HG03159 (cell line): ENCODE data around the gene ZSCAN10.
"Not testable (repeated sequence)": the region's sequence is repeated elsewhere in the genome, so short reads cannot be mapped to it uniquely, and the experiment has no call there.

Experiments used
- ATAC-seq: cut with Tn5 transposase; IDR thresholded peaks from one replicate; pipeline ENCODE4 v1.9.1; 2021; ENCODE audit warnings: mild to moderate bottlenecking, moderate library complexity; ENCODE audit not compliant: unreplicated experiment

The ZSCAN10 gene

GRCh38 chr16:3086596-3087242, 12.4 kb downstream of the ZSCAN10 start:
- ATAC-seq, result no peak

DNA sequence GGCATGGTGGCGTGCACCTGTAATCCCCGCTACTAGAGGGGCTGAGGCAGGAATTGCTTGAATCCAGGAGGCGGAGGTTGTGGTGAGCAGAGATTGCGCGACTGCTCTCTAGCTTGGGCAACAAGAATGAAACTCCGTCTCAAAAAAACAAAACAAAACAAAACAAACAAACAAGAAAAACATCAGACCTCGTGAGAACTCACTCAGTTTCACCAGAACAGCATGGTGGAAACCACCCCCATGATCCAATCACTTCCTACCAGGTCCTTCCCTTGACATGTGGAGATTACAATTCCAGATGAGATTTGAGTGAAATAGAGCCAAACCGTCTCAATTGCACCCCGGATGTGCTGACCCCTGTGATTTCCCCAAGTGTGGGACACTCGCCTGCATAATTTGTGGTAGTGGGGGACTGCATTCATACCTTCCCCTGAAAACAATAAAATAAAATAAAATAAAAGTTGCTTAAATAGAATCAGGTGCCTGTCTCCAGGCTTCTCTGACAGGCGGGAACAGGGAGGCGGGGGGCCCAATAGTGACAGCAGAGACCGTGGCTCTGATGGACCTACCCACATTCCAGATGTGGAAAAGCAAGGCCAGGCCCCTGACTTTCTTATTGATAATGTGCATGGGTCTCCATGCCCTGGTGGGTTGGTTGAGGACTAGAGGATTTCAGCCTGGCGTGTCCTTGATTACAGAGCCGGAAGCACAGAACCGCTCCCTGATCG, 13.1 kb downstream of the ZSCAN10 start:
- no peak for ATAC-seq

DNA sequence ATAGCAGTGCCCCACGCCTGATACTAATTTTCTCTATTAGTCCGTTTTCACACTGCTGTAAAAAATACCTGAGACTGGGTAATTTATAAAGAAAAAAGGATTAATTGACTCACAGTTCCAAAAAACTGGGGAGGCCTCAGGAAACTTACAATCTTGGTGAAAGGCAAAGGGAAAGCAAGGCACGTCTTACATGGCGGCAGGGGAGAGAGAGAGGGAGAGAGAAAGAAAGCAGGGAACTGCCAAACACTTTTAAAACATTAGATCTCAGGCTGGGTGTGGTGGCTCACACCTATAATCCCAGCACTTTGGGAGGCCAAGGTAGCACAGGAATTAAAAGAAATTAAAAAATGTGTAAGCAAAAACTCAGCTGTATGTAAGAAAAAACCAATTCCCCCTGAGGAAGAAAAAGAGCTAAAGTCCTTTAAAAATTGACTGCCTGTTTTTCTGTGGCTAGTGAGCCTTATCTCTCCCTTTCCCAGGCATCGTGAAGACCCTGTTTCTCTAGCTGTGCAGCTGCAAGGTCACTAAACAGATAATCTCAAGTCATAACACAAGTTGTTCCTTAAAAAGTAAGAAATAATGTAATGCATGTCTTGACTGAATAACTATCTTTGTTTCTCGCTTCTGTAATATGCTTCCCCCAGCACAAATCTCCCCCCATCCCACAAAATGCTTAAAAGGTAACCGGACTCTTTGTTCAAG, 14.0 kb downstream of the ZSCAN10 start:
- no peak for ATAC-seq

DNA sequence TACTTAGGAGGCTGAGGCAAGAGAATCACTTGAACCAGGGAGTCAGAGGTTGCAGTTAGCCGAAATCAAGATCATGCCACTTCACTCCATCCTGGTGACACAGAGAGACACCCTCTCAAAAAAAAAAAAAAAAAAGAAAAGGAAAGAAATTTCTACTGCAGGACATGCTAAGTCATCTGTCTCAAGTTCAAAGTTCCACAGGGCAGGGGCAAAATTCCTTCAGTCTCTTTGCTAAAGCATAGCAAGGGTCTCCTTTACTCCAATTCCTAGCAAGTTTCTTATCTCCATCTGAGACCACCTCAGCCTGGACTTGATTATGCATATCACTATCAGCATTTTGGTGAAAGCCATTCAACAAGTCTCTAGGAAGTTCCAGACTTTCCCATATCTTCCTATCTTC, 14.6 kb downstream of the ZSCAN10 start:
- ATAC-seq, result no peak

DNA sequence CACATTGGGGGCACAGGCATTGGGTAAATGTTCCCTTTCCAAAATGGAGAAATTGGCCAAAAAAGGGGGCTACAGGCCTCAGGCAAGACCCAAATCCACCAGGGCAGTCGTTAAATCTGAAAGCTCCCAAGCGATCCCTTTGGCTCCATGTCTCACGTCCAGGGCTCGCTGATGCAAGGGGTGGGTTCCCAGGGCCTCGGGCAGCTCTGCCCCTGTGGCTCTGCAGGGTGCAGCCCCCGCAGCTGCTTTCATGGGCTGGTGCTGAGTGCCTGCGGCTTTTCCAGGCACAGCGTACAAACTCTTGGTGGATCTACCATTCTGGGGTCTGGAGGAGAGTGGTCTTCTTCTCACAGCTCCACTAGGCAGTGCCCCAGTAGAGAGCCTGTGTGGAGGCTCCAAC, 15.7 kb downstream of the ZSCAN10 start:
- ATAC-seq, result not testable (repeated sequence)

DNA sequence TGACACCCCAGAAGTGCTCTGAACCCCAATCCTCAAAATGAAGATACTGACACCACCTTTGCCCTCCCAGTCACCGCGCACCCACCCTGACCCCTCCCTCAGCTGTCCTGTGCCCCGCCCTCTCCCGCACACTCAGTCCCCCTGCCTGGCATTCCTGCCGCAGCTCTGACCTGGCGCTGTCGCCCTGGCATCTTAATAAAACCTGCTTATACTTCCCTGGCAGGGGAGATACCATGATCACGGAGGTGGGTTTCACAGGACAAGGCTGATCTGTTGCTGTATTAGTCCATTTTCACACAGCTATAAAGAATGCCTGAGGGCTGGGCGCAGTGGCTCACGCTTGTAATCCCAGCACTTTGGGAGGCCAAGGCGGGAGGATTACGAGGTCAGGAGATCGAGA, 17.1 kb downstream of the ZSCAN10 start:
- ATAC-seq, result not testable (repeated sequence)

DNA sequence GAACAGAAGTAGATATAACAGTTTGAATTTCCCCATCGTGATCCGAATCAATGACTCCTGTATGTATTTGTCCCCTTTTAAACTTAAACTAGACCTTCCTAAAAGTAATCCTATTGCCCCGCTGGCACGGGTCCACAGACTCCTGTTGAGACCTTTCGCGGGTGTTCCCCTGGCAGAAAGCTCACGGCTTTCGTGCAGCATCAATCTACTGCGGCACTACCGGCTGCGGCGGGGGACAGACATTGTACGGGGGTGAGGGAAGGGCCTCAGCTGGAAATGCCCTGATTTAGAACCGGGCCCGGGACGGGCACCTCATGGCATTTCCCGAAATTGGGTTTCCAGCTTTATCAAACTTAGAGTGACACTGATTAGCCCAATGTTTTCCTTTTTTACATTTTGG, 19.1 kb downstream of the ZSCAN10 start:
- no peak for ATAC-seq

- no peak for ATAC-seq
These were observed 22.5 kb downstream of the ZSCAN10 start for GRCh38 chr16:3076577-3076976.

- ATAC-seq, result not testable (repeated sequence)
These were observed 23.1 kb downstream of the ZSCAN10 start for GRCh38 chr16:3075946-3076345.

DNA sequence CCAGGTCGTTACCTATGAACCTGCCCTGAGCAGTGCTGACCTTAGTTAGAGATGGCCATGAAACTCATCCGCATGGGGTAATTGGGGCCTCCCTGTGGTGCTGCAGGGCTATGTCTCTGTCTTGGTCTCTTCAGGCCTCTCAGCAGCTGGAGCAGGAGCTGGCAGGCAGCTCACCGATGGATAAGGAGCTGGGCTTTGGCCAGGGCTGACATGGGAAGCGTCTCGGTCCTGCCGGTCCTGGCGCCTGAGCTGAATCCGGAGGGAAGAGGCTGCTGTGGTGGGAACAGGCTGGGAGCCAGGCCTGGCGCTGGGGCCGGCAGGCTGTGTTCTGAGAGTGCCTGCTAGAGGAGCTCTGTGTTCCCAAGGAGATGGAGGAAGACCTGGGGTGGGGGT, 23.6 kb downstream of the ZSCAN10 start:
- no peak for ATAC-seq

DNA sequence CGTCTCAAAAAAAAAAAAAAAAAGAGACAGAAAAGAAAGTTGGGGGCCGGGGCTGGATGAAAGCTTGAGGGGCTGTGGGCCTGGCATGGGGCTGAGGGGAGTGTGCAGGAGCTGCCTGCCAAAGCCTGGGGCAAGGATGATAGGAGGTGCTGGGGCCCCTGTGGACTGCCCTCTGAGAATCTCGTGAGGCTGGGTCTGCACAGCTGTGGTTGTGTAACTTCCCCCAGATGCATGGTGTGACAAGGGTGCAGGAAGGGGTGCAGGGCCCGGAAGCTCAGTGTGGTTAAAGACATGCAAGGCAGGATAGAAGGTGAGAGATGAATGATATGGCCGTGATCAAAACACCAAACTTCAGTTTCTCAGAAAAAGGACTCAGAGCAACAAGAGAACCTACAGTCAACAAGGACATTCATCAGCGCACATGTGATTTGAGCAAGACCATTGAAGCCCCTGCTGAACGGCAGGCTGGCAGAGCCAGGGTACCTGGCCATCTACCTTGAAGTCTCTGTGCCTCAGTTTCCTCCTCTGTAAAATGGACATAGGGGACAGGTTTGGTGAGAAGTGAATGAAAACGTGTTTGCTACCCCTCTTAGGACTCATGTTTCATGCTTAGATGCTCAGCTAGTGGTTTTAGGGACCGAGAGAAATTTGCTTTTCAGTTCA, 24.1 kb downstream of the ZSCAN10 start:
- no peak for ATAC-seq

DNA sequence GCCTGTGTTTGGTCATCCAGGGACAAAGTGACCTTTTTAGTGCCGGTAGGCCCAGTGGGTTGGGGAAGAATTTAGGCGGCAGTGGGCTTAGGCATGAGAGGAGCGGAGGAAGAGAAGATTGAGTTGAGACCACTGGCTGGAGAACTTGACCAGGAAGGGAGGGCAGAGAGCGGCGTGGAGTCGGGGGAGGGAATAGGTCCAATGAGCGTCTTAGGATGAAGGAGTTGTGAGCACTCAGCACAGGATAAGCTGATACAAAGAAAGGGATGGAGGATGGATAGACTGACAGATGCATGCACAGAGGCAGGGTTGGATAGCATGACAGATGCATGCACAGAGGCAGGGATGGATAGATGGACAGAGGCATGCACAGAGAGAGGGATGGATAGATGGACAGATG, 25.6 kb downstream of the ZSCAN10 start:
- no peak for ATAC-seq

DNA sequence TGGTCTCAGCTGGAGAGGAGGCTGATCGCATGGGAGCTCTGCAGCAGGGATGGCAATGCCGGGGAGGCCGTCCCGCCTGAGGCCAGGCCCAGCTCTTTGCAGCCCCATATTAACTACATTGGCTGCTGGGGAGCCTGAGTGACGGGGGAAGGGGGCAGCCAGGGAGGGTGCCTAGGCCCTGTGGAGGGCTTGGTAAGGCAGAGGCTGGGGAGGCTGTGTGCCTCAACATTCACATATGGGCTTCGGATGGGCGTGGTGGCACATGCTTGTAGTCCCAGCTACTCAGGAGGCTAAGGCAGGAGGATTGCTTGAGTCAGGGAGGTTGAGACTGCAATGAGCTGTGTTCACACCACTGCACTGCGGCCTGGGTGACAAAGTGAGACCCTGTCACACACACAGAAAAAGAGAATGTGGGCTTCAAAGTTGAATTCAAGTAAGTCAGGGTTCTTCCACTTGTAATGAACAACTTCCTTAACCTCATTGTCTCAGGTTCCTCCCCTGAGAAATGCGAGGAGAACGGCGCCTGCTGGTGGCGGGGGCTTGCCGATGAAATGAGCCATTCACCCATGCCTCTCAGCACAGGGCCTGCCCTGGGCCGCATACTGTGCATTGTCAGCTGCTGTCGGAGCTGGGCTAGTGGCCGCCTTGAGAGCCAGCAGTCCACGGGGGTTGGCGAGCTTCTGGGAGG, 26.4 kb downstream of the ZSCAN10 start:
- not testable (repeated sequence) for ATAC-seq

- ATAC-seq, result not testable (repeated sequence)
These were observed 26.9 kb downstream of the ZSCAN10 start for GRCh38 chr16:3072148-3072547.

GRCh38 chr16:3071655-3072054, 27.4 kb downstream of the ZSCAN10 start:
- ATAC-seq, result no peak

DNA sequence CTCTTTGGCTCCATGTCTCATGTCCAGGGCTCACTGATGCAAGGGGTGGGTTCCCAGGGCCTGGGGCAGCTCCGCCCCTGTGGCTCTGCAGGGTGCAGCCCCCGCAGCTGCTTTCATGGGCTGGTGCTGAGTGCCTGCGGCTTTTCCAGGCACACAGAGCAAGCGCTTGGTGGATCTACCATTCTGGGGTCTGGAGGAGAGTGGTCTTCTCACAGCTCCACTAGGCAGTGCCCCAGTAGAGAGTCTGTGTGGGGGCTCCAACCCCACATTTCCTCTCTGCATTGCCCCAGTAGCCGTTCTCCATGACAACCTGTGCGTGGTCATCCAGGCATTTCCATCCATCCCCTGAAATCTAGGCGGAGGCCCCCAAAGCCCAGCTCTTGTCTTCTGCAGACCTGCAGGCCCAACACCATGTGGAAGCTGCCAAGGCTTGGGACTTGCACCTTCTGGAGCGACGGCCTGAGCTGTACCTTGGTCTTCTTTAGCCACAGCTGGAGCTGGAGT, 28.4 kb downstream of the ZSCAN10 start:
- ATAC-seq, result no peak

- ATAC-seq, result not testable (repeated sequence)
These were observed 29.9 kb downstream of the ZSCAN10 start for GRCh38 chr16:3069146-3069545.

- ATAC-seq, result no peak
These were observed 30.6 kb downstream of the ZSCAN10 start for GRCh38 chr16:3068487-3068886.

DNA sequence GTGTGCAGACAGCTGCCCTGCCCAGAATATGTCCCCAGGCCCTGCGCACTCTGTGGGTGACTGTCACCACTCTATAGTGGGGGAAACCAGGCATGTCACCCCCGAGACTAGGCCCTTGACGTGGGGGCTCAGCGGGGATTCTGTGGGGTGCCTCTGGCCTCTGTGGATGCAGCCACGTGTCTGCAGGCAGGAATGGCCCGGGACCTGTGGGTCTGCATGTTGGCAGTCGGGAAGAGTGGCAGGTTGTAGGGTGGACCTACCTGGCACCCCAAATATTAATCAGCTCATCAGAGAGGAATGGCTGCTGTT, 32.7 kb downstream of the ZSCAN10 start:
- no peak for ATAC-seq

DNA sequence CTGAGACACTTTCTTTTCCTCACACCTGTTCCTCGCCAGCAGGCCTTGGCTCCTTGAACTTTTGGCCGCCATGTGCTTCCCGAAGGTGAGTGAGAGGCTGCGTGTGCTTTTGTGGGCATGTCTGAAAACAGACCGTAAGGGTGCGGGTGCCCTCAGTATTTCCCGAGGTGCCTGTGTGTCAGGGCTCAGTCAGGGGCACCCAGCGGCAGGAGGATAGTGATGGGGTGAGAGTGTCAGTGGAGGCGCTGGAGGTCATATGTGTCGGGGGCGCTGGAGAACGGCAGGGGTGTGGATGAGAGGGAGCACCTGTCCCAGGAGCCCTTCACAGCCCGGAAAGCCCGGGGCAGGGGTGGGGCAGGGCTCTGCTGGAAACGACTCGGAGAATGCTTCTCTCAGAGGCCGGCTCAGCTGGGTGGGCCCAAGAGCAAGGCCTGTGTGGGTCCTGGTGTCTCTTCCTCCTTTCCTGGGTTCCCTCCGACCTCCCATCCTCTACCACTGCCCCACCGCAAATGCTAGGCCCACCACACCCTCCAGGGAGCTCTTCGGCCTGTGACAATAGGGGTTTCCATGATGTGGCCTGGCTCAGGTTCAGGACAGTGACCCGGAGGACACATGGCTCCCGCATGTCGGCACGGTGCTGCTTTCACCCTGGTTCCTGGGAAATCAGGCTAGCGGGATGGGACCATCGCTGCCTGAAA, 33.2 kb downstream of the ZSCAN10 start:
- no peak for ATAC-seq
